Stromal cell of bone marrow (primary cell): Measurements from ENCODE around the gene TMEM163.

Experiments used
- DNase-seq: peaks from one replicate; pipeline ENCODE4 v3.0.0-alpha.2; 2012; ENCODE audit warnings: low read depth

The TMEM163 gene

DNA sequence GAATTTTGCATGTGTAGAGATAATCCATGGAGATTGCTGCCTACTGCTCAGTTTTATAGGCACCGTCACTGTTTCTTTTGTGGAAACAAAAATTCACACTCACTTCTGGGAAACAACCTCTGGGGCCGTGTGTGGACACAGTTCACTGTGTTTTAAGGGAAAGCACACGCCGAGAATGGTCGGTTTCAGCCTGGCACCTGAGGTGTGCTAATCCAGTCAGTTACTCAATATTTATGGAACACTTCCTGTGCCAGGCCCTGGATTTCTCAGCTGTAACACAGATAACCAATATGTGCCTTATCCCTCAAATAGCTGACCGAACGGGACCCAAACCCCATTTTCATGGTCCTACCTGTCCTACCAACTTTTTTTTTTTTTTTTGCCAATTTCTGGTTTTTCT is 285.3 kb downstream of the TMEM163 start:
- DNase-seq, result no peak

- no peak for DNase-seq
These were observed 286.3 kb downstream of the TMEM163 start for GRCh38 chr2:134432435-134432883.

DNA sequence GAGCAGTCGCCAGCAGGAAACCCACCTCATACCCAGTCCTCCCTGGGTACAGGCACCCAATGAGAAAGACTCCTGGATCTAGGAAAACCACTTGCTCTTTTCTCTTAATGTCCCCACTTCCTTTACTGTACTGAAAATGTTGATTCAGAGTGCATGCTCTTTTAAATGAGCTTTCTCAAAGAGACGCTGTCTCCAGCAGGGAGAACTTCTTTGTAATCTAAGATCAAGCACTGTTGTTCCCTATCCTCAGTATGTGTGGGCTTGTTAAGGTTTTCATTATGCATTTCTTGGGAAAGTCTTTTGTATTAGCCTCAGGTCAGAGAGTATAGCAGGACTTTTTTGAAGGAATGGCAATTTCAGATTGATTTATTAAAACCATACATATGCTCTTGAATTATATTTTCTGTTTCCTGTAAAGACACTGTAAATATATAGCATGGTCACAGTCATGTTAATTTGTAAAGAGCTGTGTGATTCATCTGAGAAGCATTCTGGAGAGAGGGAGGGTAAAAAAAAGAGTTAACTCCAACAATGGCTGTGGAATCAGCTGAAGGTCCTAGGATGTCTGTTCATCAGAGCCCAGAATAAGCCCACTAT is 286.9 kb downstream of the TMEM163 start:
- no peak for DNase-seq

GRCh38 chr2:134429886-134430285 is 288.9 kb downstream of the TMEM163 start:
- no peak for DNase-seq

DNA sequence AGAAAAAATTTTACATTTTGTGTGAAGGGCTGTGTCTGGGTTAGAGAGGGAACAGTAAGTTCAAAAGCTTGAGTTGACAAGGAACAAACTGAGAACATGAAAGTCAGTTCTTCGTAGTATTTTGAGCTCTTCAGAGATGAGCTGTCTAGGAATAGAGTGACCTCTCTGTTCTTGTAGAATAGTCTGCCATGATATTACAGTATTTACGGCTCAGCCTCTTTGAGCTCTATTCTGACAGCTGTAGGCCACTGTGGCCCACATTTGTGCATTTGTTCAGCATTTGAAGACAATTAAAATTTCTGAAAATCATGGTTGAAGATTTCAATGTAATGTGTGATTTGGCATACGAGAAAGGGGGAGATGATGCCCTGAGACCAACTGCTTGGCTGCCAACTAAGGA is 292.1 kb downstream of the TMEM163 start:
- DNase-seq, result no peak

- DNase-seq, result no peak
These were observed 292.9 kb downstream of the TMEM163 start for GRCh38 chr2:134425724-134426496.

GRCh38 chr2:134421556-134422328 is 297.1 kb downstream of the TMEM163 start:
- no peak for DNase-seq

- DNase-seq, result no peak
These were observed 297.9 kb downstream of the TMEM163 start for GRCh38 chr2:134420920-134421319.

GRCh38 chr2:134420259-134420658 is 298.5 kb downstream of the TMEM163 start:
- DNase-seq, result no peak

DNA sequence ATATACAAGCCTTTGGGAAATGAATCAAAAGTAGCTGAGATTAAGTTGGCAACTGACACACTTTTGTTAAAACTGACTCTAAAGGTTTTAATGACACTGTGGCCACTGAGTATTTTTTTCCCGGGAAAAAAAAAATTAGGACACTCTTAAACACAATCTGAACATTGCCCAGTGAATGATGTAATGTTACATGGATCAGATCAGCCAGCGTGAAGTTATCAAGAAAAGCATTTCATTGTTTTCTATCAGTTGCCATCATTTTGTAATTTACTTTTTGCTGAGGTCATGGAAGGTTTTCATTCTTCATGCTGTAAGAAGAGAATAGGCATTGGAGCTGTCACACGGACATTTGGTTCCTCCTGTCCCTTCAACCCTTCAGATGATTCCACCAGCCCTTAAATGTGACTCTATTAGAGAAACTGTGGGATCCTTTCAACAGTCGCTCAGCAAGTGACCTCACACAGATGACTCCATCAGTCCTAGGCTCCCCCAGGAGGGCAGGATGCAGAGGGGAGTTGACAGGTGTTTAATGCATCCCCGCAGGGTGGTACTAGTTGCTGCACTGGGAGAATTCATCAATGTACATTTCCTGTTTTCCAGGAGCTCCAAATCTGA is 300.7 kb downstream of the TMEM163 start:
- DNase-seq, result no peak

DNA sequence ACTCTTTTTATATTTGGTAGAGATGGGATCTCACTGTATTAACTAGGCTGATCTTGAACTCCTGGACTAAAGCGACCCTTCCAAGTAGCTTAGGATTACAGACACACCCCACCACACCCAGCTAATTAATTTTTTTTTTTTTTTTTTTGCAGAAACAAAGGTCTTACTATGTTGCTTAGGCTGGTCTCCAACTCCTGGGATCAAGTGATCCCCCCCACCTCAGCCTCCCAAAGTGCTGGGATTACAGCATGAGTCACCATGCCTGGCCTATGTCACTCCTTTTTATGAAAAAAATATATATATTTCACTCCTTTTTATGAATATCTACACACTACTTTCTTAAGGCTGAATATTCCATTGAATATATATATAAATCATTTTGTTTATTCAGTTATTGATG is 302.2 kb downstream of the TMEM163 start:
- no peak for DNase-seq

DNA sequence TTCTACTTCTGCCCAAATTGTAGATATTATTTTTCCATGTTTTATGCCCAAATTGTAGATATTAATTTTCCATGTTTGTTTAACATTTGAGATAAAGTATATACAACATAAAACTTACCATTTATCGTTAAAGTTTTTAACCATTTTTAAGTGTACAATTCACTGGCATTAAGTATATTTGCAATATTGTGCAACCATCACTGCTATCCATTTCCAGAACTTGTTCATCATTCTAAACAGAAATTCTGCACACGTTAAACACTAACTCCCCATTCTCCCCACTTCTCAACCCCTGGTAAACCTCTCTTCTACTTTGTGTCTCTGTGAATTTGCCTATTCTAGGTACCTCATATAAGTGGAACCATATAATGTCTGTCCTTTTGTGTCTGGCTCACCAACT is 302.8 kb downstream of the TMEM163 start:
- DNase-seq, result no peak

DNA sequence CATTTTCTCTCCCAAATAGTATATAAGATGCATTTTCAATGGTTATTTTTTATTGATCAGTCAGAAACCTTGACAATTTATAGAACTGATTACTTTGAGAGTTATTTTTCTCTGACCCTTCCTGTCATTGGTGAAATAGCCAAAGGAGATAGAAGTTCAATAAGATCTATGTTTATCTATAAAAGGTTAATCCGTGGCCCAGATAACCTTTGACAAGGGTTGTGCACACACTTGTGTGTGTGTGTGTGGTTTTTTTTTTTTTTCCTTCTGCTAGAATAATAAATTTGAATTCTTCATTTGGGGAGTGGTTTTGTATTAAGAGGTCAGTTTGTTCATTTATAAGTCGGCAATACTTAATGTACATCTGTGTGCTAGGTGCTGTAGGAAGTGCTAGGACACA is 304.9 kb downstream of the TMEM163 start:
- no peak for DNase-seq

- no peak for DNase-seq
These were observed 305.4 kb downstream of the TMEM163 start for GRCh38 chr2:134413430-134413829.

DNA sequence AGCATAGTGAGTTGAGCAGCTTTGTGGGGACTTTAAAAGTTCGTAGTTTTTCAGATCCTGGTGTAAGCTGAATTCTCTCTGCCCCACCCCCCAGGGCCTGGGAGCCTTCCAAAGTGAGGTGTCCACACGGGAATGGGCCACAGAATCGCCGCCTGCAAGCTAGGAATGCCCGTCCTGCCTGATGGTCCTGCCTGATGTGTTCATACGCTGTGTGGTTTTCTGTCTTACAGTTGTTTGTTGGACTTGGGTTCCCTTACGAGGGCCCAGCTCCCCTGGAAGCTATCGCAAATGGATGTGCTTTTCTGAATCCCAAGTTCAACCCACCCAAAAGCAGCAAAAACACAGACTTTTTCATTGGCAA is 306.2 kb downstream of the TMEM163 start:
- no peak for DNase-seq

DNA sequence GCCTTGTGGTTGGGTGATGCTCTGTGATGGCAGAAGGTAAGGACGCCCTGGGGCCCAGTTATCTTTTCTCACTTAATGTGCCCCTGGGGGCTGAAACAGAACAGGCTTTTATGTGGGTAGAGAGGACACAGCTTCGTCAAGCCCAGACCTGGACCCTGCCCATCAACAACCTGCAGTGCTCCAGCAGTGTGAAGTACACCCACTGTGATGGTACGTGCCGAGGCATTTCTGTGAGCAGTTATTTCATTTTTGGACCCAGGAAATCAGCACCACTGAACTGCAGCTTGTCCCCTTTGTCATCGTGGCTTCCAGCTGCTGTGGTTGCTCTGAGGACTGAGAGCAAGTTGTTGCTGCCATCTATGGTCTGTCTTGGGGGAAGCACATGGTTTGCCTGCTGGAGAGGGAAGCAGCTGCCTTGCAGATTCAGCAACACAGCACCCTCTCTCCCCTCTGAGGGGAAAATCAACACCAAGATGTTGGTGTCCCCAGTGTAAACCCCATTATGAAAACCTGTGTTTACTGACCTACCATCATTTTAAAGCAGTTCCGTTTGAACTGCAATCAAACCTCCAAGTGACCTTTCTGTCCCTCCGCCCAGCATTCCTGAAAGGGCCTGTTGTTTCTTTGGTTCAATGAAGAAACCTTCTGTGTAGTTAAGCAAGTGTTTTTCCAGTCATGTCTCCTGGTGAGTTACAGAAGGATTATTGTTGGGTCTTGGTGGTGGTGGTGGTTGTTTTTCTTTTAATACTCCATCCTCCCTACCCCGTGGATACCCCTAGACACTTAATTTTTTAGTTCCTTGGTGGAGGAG is 306.8 kb downstream of the TMEM163 start:
- DNase-seq, result peak; percentile 65

GRCh38 chr2:134411279-134411827 is 307.4 kb downstream of the TMEM163 start:
- DNase-seq, result no peak

- DNase-seq, result no peak
These were observed 308.0 kb downstream of the TMEM163 start for GRCh38 chr2:134410831-134411231.

DNA sequence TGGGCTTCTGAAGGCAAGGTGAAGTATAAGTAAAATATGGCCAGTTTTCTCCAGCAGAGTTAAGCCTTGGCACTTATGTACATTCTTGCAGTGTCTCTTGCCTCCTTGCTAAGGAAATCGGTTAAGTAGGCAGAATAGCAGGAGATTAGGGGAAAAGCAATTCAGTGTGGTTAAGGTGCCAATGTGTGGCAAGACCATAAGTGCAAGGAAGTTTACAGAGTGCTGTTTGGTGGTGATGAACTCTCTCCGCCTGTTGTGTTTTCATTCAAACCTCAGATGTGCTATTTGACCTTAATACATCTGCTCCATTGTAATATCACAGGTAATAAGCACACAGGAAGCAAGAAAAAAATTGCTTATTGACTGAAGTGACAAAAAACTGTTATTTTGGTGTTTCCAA is 308.8 kb downstream of the TMEM163 start:
- DNase-seq, result no peak

DNA sequence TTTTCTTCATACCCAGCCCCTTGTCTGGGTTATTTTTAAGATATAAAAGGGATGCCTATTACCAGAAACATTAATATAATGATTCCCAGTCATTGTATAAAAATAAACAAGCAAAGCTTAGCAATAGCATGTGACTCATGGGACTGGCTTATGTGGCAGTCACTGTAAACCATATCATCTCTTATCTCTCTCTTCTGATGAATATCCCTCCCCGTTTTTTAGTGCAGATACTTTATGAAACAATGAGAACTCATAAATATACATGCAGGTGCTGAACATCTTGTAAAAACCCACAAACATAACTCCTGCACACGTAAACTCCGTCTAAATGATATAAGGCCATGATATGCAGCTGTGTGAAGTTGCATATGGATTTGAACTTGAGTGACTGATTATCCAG is 310.0 kb downstream of the TMEM163 start:
- no peak for DNase-seq

- no peak for DNase-seq
These were observed 310.4 kb downstream of the TMEM163 start for GRCh38 chr2:134408386-134408785.
